Sigmoid colon (tissue), 3 donors: ENCODE results near the gene S100A6.

ENCODE experiments used
- CTCF ChIP-seq, 4 experiments: fragments of 450-650 bp in 3 of 4; fragments of 200-600 bp in 1 of 4; IDR thresholded peaks; one replicate each; pipeline ENCODE4 v1.5.1; 2016 to 2019; ENCODE audit warnings: antibody characterized with exemption in 4 of 4, mild to moderate bottlenecking in 3 of 4, moderate library complexity in 2 of 4
- POLR2A ChIP-seq, 2 donors: fragments of 450-650 bp; IDR thresholded peaks; one replicate each; pipeline ENCODE4 v1.6.1; 2016; ENCODE audit warnings: antibody characterized with exemption in 2 of 2, mild to moderate bottlenecking in 2 of 2, moderate library complexity in 2 of 2

GRCh38 chr1:153535242-153536011 is at the start of gene S100A6:
- TF ChIP-seq POLR2A (IDR thresholded peaks at IDR 0.05) (peak in 1 of 2 donors; percentile 17), CTCF (IDR thresholded peaks at IDR 0.05) (peak in 2 of 4 experiments; percentile 11 to 29)
